Epithelial cell of esophagus (primary cell): ENCODE measurements around the gene NR2E3.

Source experiments
- DNase-seq: peaks from one replicate; pipeline ENCODE4 v3.0.0; 2010; ENCODE audit warnings: low read depth
- H3K4me3 ChIP-seq: 2 replicates; pipeline ENCODE4 v1.5.1; 2011; ENCODE audit warnings: mild to moderate bottlenecking, low read length, control low read depth
- TF ChIP-seq, protein P1 (sequence below): IDR thresholded peaks from 2 replicates; pipeline ENCODE4 v1.5.1; 2011; ENCODE audit warnings: low read depth, mild to moderate bottlenecking, low read length, control low read depth, inconsistent platforms; ENCODE audit not compliant: insufficient read depth; ENCODE audit errors: missing control alignments

Gene NR2E3

GRCh38 chr15:71807691-71808091 is 2.7 kb upstream of the NR2E3 start:
- no peak overlapping the region for H3K4me3 ChIP-seq
- TF ChIP-seq, protein P1, sequence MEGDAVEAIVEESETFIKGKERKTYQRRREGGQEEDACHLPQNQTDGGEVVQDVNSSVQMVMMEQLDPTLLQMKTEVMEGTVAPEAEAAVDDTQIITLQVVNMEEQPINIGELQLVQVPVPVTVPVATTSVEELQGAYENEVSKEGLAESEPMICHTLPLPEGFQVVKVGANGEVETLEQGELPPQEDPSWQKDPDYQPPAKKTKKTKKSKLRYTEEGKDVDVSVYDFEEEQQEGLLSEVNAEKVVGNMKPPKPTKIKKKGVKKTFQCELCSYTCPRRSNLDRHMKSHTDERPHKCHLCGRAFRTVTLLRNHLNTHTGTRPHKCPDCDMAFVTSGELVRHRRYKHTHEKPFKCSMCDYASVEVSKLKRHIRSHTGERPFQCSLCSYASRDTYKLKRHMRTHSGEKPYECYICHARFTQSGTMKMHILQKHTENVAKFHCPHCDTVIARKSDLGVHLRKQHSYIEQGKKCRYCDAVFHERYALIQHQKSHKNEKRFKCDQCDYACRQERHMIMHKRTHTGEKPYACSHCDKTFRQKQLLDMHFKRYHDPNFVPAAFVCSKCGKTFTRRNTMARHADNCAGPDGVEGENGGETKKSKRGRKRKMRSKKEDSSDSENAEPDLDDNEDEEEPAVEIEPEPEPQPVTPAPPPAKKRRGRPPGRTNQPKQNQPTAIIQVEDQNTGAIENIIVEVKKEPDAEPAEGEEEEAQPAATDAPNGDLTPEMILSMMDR: no peak
- peak; percentile 24 for DNase-seq

- TF ChIP-seq, protein P1: no peak
- no peak overlapping the region for H3K4me3 ChIP-seq
- DNase-seq: no peak
Observed at GRCh38 chr15:71808311-71809020, 1.9 kb upstream of the NR2E3 start.

GRCh38 chr15:71809346-71809745 is 1.0 kb upstream of the NR2E3 start:
- DNase-seq: no peak

DNA sequence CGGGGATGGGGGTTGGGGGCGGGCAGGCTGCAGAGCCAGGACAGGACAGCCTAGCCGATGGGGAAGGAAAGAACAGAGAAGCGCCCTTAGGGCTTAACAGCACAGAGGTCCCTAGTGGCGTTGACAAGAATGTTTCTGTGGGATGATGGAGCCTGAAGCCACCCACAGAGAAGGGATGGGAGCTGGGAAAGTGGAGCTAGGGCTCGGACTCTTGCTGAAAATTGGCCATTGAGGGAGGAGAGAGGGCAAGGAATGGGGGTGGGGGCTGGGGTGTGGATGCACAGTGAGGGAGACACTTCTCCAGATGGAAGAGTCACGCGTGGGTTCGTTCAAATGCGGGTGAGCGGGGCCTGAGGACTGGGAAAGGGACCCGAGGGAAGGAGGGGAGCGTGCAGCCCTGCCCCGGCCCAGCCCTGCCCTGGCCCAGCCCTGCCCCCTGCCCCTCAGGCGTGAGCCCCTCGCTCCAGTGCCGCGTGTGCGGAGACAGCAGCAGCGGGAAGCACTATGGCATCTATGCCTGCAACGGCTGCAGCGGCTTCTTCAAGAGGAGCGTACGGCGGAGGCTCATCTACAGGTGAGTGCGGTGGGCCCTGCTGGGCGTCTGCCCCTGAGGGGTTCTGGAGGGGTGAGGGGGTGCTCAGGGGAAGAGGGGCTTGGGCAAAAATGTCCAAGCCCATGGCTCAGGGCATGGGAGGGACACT is 832 bp downstream of the NR2E3 start:
- no peak for DNase-seq
- H3K4me3 ChIP-seq: no peak overlapping the region
- TF ChIP-seq, protein P1: no peak

More at GRCh38 chr15:71809346-71809745, 1.0 kb upstream of the NR2E3 start:
- H3K4me3 ChIP-seq: no peak overlapping the region
- TF ChIP-seq, protein P1: no peak

DNA sequence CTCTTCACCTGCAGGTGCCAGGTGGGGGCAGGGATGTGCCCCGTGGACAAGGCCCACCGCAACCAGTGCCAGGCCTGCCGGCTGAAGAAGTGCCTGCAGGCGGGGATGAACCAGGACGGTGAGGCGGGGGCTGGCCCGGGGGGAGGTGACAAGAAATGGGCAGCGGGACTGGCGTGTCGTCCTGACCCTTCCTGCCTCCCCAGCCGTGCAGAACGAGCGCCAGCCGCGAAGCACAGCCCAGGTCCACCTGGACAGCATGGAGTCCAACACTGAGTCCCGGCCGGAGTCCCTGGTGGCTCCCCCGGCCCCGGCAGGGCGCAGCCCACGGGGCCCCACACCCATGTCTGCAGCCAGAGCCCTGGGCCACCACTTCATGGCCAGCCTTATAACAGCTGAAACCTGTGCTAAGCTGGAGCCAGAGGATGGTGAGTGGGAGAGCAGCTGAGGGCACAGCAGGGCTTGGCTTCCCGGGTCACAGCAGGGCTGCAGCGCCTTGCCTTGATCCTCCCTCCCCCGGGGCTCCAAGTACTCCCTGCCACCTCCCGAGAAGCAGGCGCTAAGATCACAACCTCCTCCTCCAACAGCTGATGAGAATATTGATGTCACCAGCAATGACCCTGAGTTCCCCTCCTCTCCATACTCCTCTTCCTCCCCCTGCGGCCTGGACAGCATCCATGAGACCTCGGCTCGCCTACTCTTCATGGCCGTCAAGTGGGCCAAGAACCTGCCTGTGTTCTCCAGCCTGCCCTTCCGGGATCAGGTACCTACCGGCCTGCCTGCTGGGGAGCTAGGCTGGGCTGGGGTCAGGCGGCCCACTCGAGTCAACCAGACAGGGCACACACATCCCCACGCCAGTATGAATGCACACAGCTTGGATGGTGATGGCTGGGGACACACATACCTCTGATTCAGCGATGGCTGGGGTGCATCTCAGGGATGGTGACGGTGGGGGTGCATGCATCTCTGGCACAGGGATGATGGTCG is 1.7 kb downstream of the NR2E3 start:
- TF ChIP-seq, protein P1: no peak
- H3K4me3 ChIP-seq: no peak overlapping the region
- no peak for DNase-seq

DNA sequence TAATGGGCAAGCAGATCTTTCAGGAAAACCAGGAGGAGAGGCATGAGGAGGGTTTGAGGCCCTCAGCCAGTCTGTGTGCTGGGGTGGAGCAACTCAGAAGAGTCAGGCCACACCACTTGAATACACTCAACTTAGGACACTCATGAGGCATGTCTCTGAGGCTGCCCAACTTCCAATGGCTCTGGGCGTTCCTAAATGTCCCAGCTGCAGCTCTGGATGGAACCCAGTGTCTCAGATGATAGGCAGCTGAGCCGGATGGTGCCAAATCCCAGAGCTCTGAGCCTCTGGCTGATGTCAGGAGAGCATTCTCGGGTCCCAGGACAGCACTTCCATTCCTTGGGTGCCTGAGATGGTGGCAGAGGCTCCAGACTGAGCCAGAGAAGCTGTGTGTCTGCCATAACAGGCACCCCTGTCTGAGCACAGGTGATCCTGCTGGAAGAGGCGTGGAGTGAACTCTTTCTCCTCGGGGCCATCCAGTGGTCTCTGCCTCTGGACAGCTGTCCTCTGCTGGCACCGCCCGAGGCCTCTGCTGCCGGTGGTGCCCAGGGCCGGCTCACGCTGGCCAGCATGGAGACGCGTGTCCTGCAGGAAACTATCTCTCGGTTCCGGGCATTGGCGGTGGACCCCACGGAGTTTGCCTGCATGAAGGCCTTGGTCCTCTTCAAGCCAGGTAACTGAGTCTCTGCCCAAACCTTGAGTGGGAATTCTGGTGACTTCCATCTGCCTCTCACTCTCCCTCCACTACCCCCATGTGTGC is 2.8 kb downstream of the NR2E3 start:
- TF ChIP-seq, protein P1: no peak
- DNase-seq: no peak
- H3K4me3 ChIP-seq: no peak overlapping the region
